HepG2 (cell line): ENCODE measurements around the gene TMEM100. TPM values are rescaled to one million over a fixed set of nuclear protein-coding genes. Genes with fewer than 3 reads are reported as not detected.

Source experiments
- ATAC-seq: fragments of 200-7000 bp; cut with Tn5 transposase; 3 replicates; pipeline ENCODE4 v1.9.1; 2020; ENCODE audit warnings: mild to moderate bottlenecking, moderate library complexity
- BruUV-seq: library from RNA; stranded (reverse); fragments of 400-500 nt; replicated peaks from 2 replicates; lab custom pipeline; 2021; lab: Mats Ljungman, UMichigan
- CTCF ChIA-PET: fragments of 300-600 bp; formaldehyde crosslinking; extraction: SDS; loops from one replicate; lab custom pipeline; 2021; ENCODE audit warnings: low total read pairs, inconsistent platforms, low intra/inter-chr PET ratio; lab: Yijun Ruan, JAX
- POLR2A ChIA-PET: fragments of 350-600 bp; sonication (Branson Sonifier 250); formaldehyde crosslinking; loops from one replicate; lab custom pipeline; 2020; ENCODE audit warnings: antibody characterized with exemption, inconsistent platforms; lab: Yijun Ruan, JAX
- DNase-seq: peaks from one replicate; pipeline ENCODE4 v3.0.0-alpha.2; 2015; ENCODE audit warnings: low spot score
- FAIRE-seq: peaks from 3 replicates; lab custom pipeline; 2011; peaks lifted over from hg19 to GRCh38; lab: Jason Lieb, UNC
- H2AFZ ChIP-seq: one replicate; pipeline ENCODE4 v1.6.1; 2011; ENCODE audit warnings: low read length, inconsistent platforms
- H3K27ac ChIP-seq: fragments of 300-600 bp; 3 replicates; pipeline ENCODE4 v1.8.0; 2011; ENCODE audit warnings: mixed run types, mild to moderate bottlenecking, mixed read lengths, low read length, inconsistent platforms; ENCODE audit not compliant: insufficient read depth; ENCODE audit errors: extremely low read length
- H3K27me3 ChIP-seq, 2 experiments: fragments of 200-600 bp in 1 of 2; 2 replicates in 1 of 2; 3 replicates in 1 of 2; pipeline versions ENCODE4 v1.6.0 to v1.8.0; 2011; ENCODE audit warnings: low read length in 2 of 2, mild to moderate bottlenecking in 2 of 2, moderate library complexity in 2 of 2, inconsistent platforms in 1 of 2; ENCODE audit not compliant: insufficient read depth in 2 of 2, control insufficient read depth in 1 of 2
- H3K36me3 ChIP-seq, 2 experiments: fragments of 200-600 bp in 1 of 2; replicated peaks in 1 of 2; 2 replicates in 1 of 2; 3 replicates in 1 of 2; pipeline versions ENCODE4 v1.5.1 to v1.8.0; 2011; ENCODE audit warnings: low read length in 2 of 2, inconsistent platforms in 1 of 2; ENCODE audit not compliant: insufficient read depth in 2 of 2, control insufficient read depth in 1 of 2
- H3K4me1 ChIP-seq: 2 replicates; pipeline ENCODE4 v1.5.1; 2012; ENCODE audit warnings: low read length, inconsistent platforms; ENCODE audit not compliant: insufficient read depth
- H3K4me2 ChIP-seq: 2 replicates; pipeline ENCODE4 v1.6.0; 2011; ENCODE audit warnings: low read depth, low read length, inconsistent platforms
- H3K4me3 ChIP-seq, 3 experiments: fragments of 200-600 bp in 1 of 3; sonication (generic), shearing (Covaris generic) in 1 of 3; replicated peaks in 1 of 3; 2 replicates each; pipeline ENCODE4 v1.5.1; 2011 to 2016; ENCODE audit warnings: low read length in 3 of 3, inconsistent platforms in 2 of 3, low read depth in 2 of 3, mild to moderate bottlenecking in 2 of 3, control low read depth in 1 of 3, mixed read lengths in 1 of 3; ENCODE audit not compliant: insufficient read depth in 1 of 3
- H3K79me2 ChIP-seq: one replicate; pipeline ENCODE4 v1.6.1; 2011; ENCODE audit warnings: low read length, inconsistent platforms; ENCODE audit not compliant: insufficient read depth
- H3K9ac ChIP-seq: 2 replicates; pipeline ENCODE4 v1.6.0; 2011; ENCODE audit warnings: mild to moderate bottlenecking, low read depth, low read length, inconsistent platforms; ENCODE audit not compliant: insufficient read depth
- H3K9me3 ChIP-seq: 2 replicates; pipeline ENCODE4 v1.5.1; 2012; ENCODE audit warnings: mild to moderate bottlenecking, low read length
- H4K20me1 ChIP-seq: 2 replicates; pipeline ENCODE4 v1.6.0; 2011; ENCODE audit warnings: inconsistent platforms, mild to moderate bottlenecking, low read length, moderate library complexity; ENCODE audit not compliant: insufficient read depth
- ELF4 ChIP-seq: sonication (generic); formaldehyde crosslinking; IDR thresholded peaks from 2 replicates; pipeline ENCODE4 v1.5.0; 2020; ENCODE audit warnings: missing genetic modification reagents, mild to moderate bottlenecking, moderate library complexity, borderline replicate concordance
- RORA ChIP-seq: sonication (generic); formaldehyde crosslinking; IDR thresholded peaks from 2 replicates; pipeline ENCODE4 v1.5.0; 2020; ENCODE audit warnings: mild to moderate bottlenecking, missing genetic modification reagents, moderate library complexity
- TFDP2 ChIP-seq: sonication (generic); formaldehyde crosslinking; IDR thresholded peaks from 2 replicates; pipeline ENCODE4 v1.4.0; 2020; ENCODE audit warnings: missing genetic modification reagents
- ZNF407 ChIP-seq: sonication (generic); formaldehyde crosslinking; IDR thresholded peaks from one replicate; pipeline ENCODE4 v1.5.1; 2020; ENCODE audit warnings: mild to moderate bottlenecking, missing genetic modification reagents; ENCODE audit errors: not compliant biosample characterization
- ZNF468 ChIP-seq: sonication (generic); formaldehyde crosslinking; IDR thresholded peaks from 2 replicates; pipeline ENCODE4 v1.8.0; 2022; ENCODE audit warnings: mild to moderate bottlenecking, moderate library complexity, missing genetic modification reagents
- WGBS: methylation state at CpG from one replicate; pipeline ENCODE4 v1.1.6; 2017; ENCODE audit warnings: low lambda C conversion rate; 5-methylcytosine and 5-hydroxymethylcytosine counted together
- in situ Hi-C: cut with HindIII; loops from 2 replicates; pipeline ENCODE4 v1.10.0; 2017; ENCODE audit warnings: low pct_unique_long_range_greater_than_20kb; ENCODE audit not compliant: extremely low pct_ligation_motif_present
- intact Hi-C: fragments of 100-400 bp; cut with micrococcal nuclease; formaldehyde crosslinking; loops from one replicate; pipeline ENCODE4 v1.10.0; 2022; ENCODE audit not compliant: unreplicated experiment
- polyA plus RNA-seq, 8 experiments: library from polyadenylated mRNA; depleted of rRNA in 3 of 8; stranded (reverse) in 7 of 8; unstranded in 1 of 8; fragments of >200 nt; fragmentation: Illumina TruSeq in 4 of 8; extraction: Trizol in 4 of 8; gene quantifications; 2 replicates each; pipeline versions ENCODE4 v1.2.1 to v1.2.3, GENCODE V29; 2011 to 2016; ENCODE audit warnings: low read depth in 4 of 8, missing spikeins in 1 of 8, mixed read lengths in 1 of 8; ENCODE audit not compliant: insufficient read depth in 1 of 8
- total RNA-seq, 5 experiments: library from RNA; depleted of rRNA; stranded (reverse); fragments of >200 nt; fragmentation: Illumina TruSeq; extraction: Trizol; gene quantifications; 2 replicates each; pipeline ENCODE4 v1.2.3, GENCODE V29; 2016; ENCODE audit warnings: low read depth in 1 of 5

Gene TMEM100
- total and polyA plus RNA-seq, 2 of the 13 experiments (the other 11 are each of a cell fraction or from before 2014, with no cell fraction given) = not detected

GRCh38 chr17:55688057-55688456 is 34.6 kb downstream of the TMEM100 start:
- ATAC-seq = no peak
- ChIA-PET CTCF (no interaction called here), POLR2A (no interaction called here)
- Histone ChIP-seq H3K4me3 (no peak overlapping the region), H3K27ac (no peak overlapping the region), H3K27me3 (no peaks in the 10 kb centered on the region), H3K79me2 (no peaks in the 10 kb centered on the region), H3K36me3 (no peaks in the 10 kb centered on the region), H3K4me2 (no peak overlapping the region), H2AFZ (no peak overlapping the region), H3K9me3 (0 out of 2 replicates have a peak, but pooled peaks cover 5% of the 10 kb centered on the region), H3K4me1 (no peaks in the 10 kb centered on the region), H3K9ac (no peak overlapping the region), H4K20me1 (no peaks in the 10 kb centered on the region)
- in situ Hi-C loops (no loop called here), intact Hi-C loops (no loop called here)
- TF ChIP-seq TFDP2 (CRISPR knock-in tag) (no peak), RORA (no peak), ZNF468 (CRISPR knock-in tag) (no peak), ELF4 (CRISPR knock-in tag) (no peak), ZNF407 (no peak)
- 0% methylated on average over 3 of the region's 3 CpGs for WGBS
- DNase-seq = no peak
- no peak for FAIRE-seq
- BruUV-seq = no TSS peak
